OCI-LY7 (cell line): ENCODE data around the gene ARHGAP9.

Experiments used
- CTCF ChIP-seq: fragments of 200-600 bp; sonication (generic); conservative IDR thresholded peaks from 2 replicates; pipeline ENCODE4 v1.5.1; 2014; ENCODE audit warnings: mild to moderate bottlenecking, antibody characterized with exemption, low read length, moderate library complexity, mixed read lengths
- EZH2phosphoT487 ChIP-seq: fragments of 200-600 bp; sonication (generic); IDR thresholded peaks from 2 replicates; pipeline ENCODE4 v1.6.1; 2018; ENCODE audit warnings: low read depth, borderline replicate concordance, mild to moderate bottlenecking, mixed run types, antibody characterized with exemption, low read length, moderate library complexity, mixed read lengths

GRCh38 chr12:57467915-57468314 is 11.8 kb downstream of the ARHGAP9 start:
- no peak for TF ChIP-seq CTCF
- no peak for TF ChIP-seq EZH2phosphoT487
